HepG2 (cell line): ENCODE data around the gene FAM50A. TPM values are rescaled to one million over a fixed set of nuclear protein-coding genes. Genes with fewer than 3 reads are reported as not detected.

Experiments used
- DBP ChIP-seq: sonication (generic); formaldehyde crosslinking; IDR thresholded peaks from 2 replicates; pipeline ENCODE4 v1.4.0; 2020; ENCODE audit warnings: missing genetic modification reagents; ENCODE audit errors: not compliant biosample characterization
- FOSL2 ChIP-seq: sonication (generic); formaldehyde crosslinking; IDR thresholded peaks from 2 replicates; pipeline ENCODE4 v1.4.0; 2020; ENCODE audit warnings: missing genetic modification reagents
- HNF1A ChIP-seq, 2 experiments: sonication (generic) in 1 of 2; formaldehyde crosslinking in 1 of 2; IDR thresholded peaks; 2 replicates each; pipeline versions ENCODE4 v1.4.0 to v1.6.1; 2016 to 2020; ENCODE audit warnings: borderline replicate concordance in 1 of 2, low read depth in 1 of 2, mild to moderate bottlenecking in 1 of 2, missing genetic modification reagents in 1 of 2
- IKZF1 ChIP-seq: fragments of 450-650 bp; IDR thresholded peaks from 2 replicates; pipeline ENCODE4 v1.7.1; 2016
- KMT2B ChIP-seq: IDR thresholded peaks from 2 replicates; pipeline ENCODE4 v1.6.1; 2016; ENCODE audit warnings: missing genetic modification reagents, missing compliant biosample characterization
- MED1 ChIP-seq: sonication (generic); formaldehyde crosslinking; IDR thresholded peaks from 2 replicates; pipeline ENCODE4 v1.4.0; 2020; ENCODE audit warnings: missing genetic modification reagents
- MZF1 ChIP-seq: sonication (generic); formaldehyde crosslinking; IDR thresholded peaks from 2 replicates; pipeline ENCODE4 v1.8.1; 2023; ENCODE audit warnings: mild to moderate bottlenecking, missing genetic modification reagents, borderline replicate concordance
- PAF1 ChIP-seq: IDR thresholded peaks from 2 replicates; pipeline ENCODE4 v1.6.1; 2016; ENCODE audit warnings: missing genetic modification reagents, missing compliant biosample characterization
- RAD21 ChIP-seq: fragments of 450-650 bp; formaldehyde crosslinking; IDR thresholded peaks from 2 replicates; pipeline ENCODE4 v1.5.0; 2020; ENCODE audit warnings: mild to moderate bottlenecking
- RAD51 ChIP-seq: fragments of 450-650 bp; IDR thresholded peaks from 2 replicates; pipeline ENCODE4 v1.6.1; 2016; ENCODE audit warnings: borderline replicate concordance
- SP140L ChIP-seq: sonication (generic); formaldehyde crosslinking; IDR thresholded peaks from 2 replicates; pipeline ENCODE4 v1.4.0; 2020; ENCODE audit warnings: missing genetic modification reagents, borderline replicate concordance
- SUZ12 ChIP-seq: fragments of 150-350 bp; IDR thresholded peaks from 2 replicates; pipeline ENCODE4 v1.6.1; 2014; ENCODE audit warnings: low read depth, low read length
- ZBTB4 ChIP-seq: sonication (generic); formaldehyde crosslinking; IDR thresholded peaks from 2 replicates; pipeline ENCODE4 v1.4.0; 2020; ENCODE audit warnings: missing genetic modification reagents, mild to moderate bottlenecking, borderline replicate concordance
- ZMYM2 ChIP-seq: sonication (generic); formaldehyde crosslinking; IDR thresholded peaks from 2 replicates; pipeline ENCODE4 v1.8.0; 2022; ENCODE audit warnings: mild to moderate bottlenecking, missing genetic modification reagents
- ZNF546 ChIP-seq: sonication (generic); formaldehyde crosslinking; conservative IDR thresholded peaks from 2 replicates; pipeline ENCODE4 v1.8.1; 2023; ENCODE audit warnings: mild to moderate bottlenecking, missing genetic modification reagents
- ZNF703 ChIP-seq: sonication (generic); formaldehyde crosslinking; IDR thresholded peaks from 2 replicates; pipeline ENCODE4 v1.5.1; 2020; ENCODE audit warnings: missing genetic modification reagents, mild to moderate bottlenecking, moderate library complexity, borderline replicate concordance
- ZUFSP ChIP-seq: sonication (generic); formaldehyde crosslinking; IDR thresholded peaks from 2 replicates; pipeline ENCODE4 v1.9.0; 2021; ENCODE audit warnings: missing genetic modification reagents, mild to moderate bottlenecking, borderline replicate concordance
- polyA plus RNA-seq, 8 experiments: library from polyadenylated mRNA; depleted of rRNA in 3 of 8; stranded (reverse) in 7 of 8; unstranded in 1 of 8; fragments of >200 nt; fragmentation: Illumina TruSeq in 4 of 8; extraction: Trizol in 4 of 8; gene quantifications; 2 replicates each; pipeline versions ENCODE4 v1.2.1 to v1.2.3, GENCODE V29; 2011 to 2016; ENCODE audit warnings: low read depth in 4 of 8, missing spikeins in 1 of 8, mixed read lengths in 1 of 8; ENCODE audit not compliant: insufficient read depth in 1 of 8
- total RNA-seq, 5 experiments: library from RNA; depleted of rRNA; stranded (reverse); fragments of >200 nt; fragmentation: Illumina TruSeq; extraction: Trizol; gene quantifications; 2 replicates each; pipeline ENCODE4 v1.2.3, GENCODE V29; 2016; ENCODE audit warnings: low read depth in 1 of 5

Gene FAM50A
- total and polyA plus RNA-seq, 2 of the 13 experiments (the other 11 are each of a cell fraction or from before 2014, with no cell fraction given): 30.7 to 40.7 TPM

GRCh38 chrX:154397888-154398667, 45.9 kb upstream of the FAM50A start, which contains the start of gene RPL10 (continued):
- TF ChIP-seq ZBTB4 (no peak), PAF1 (CRISPR knock-in tag) (no peak), SP140L (CRISPR knock-in tag) (no peak), ZNF703 (CRISPR knock-in tag) (no peak), MED1 (CRISPR knock-in tag) (0 out of 2 replicates have a peak, but pooled peaks have one; percentile 5), SUZ12 (no peak), HNF1A (IDR thresholded peaks at IDR 0.05; ENCODE audit: low read depth) (no peak), HNF1A (CRISPR knock-in tag; IDR thresholded peaks at IDR 0.05; ENCODE audit: borderline replicate concordance) (no peak; the same call in 1 of the 2 replicates), ZUFSP (CRISPR knock-in tag) (no peak), RAD21 (CRISPR knock-in tag) (no peak), MZF1 (CRISPR knock-in tag) (no peak), DBP (CRISPR knock-in tag) (no peak), ZNF546 (peak; percentile 35; the same call in 1 of the 2 replicates), IKZF1 (no peak), RAD51 (no peak), FOSL2 (CRISPR knock-in tag) (no peak; the same call in 1 of the 2 replicates), ZMYM2 (no peak), KMT2B (CRISPR knock-in tag) (no peak)
